Right cardiac atrium (tissue), 5 donors: Measurements from ENCODE around the gene GLIS1. TPM values are rescaled to one million over a fixed set of nuclear protein-coding genes. Genes with fewer than 3 reads are reported as not detected.

Source experiments
- ATAC-seq, 2 donors: fragments of 200-7000 bp; cut with Tn5 transposase; one replicate each; pipeline versions ENCODE4 v1.8.0 to v1.9.1; 2020; ENCODE audit warnings: moderate library complexity in 2 of 2, mild to moderate bottlenecking in 1 of 2
- DNase-seq, 3 donors: peaks; one replicate each; pipeline ENCODE4 v3.0.0-alpha.2; 2020
- H3K27ac ChIP-seq: one replicate; pipeline ENCODE4 v1.5.1; 2013; ENCODE audit warnings: mild to moderate bottlenecking, low read length, control low read depth, moderate library complexity
- H3K27me3 ChIP-seq: one replicate; pipeline ENCODE4 v1.6.1; 2013; ENCODE audit not compliant: control insufficient read depth, insufficient read depth
- H3K4me1 ChIP-seq: one replicate; pipeline ENCODE4 v1.6.1; 2013; ENCODE audit warnings: low read length; ENCODE audit not compliant: control insufficient read depth, insufficient read depth
- H3K4me3 ChIP-seq: one replicate; pipeline ENCODE4 v1.5.1; 2013; ENCODE audit warnings: low read length, control low read depth
- H3K9me3 ChIP-seq: one replicate; pipeline ENCODE4 v1.6.1; 2013; ENCODE audit warnings: low read length; ENCODE audit not compliant: control insufficient read depth
- WGBS: extraction: QIAGEN DNeasy Blood & Tissue Kit; methylation state at CpG from one replicate; pipeline ENCODE4 v1.1.7; 2013; 5-methylcytosine and 5-hydroxymethylcytosine counted together
- intact Hi-C, 4 donors: fragments of 100-400 bp; cut with DNase I; formaldehyde crosslinking; loops; one replicate each; pipeline versions ENCODE4 v1.11.0 to v1.14.0; 2022 to 2023
- polyA plus RNA-seq: library from polyadenylated mRNA; stranded (reverse); fragments of 200-250 nt; gene quantifications from one replicate; pipeline ENCODE4 v1.2.3, GENCODE V29; 2013
- total RNA-seq, 4 donors: library from RNA; stranded (reverse); fragmentation: NEBNext Ultra II Directional; extraction: Animal tissue kit (Norgen Biotek cat#: 25700); gene quantifications; one replicate each; pipeline ENCODE4 v1.2.1, GENCODE V29; 2021
- donor health status: healthy with polysubstance abuse.
- donor health status: DM: no; HTN: yes; CAD: no.
- donor health status: DM: no; HTN: no; CAD: no.
- donor health status: DM: no; HTN: yes; CAD: no; lungs with severe emphysema.
- donor health status: DM: yes; HTN: yes; CAD: no.

GLIS1 gene
- total and polyA plus RNA-seq, 5 donors, result 0.14 to 0.37 (median 0.35) TPM

GRCh38 chr1:53619367-53620060, 119.5 kb downstream of the GLIS1 start:
- H3K9me3 ChIP-seq, result no peaks in the 10 kb centered on the region
- ATAC-seq, result no peak
- H3K27ac ChIP-seq, result no peak overlapping the region
- intact Hi-C loops, result no loop called here
- WGBS, result 94% methylated on average over 7 of the region's 7 CpGs
- H3K4me1 ChIP-seq, result no peaks in the 10 kb centered on the region
- no peaks in the 10 kb centered on the region for H3K27me3 ChIP-seq
- no peak overlapping the region for H3K4me3 ChIP-seq
- peak in 1 of 3 donors; percentile 19 for DNase-seq

GRCh38 chr1:53618500-53619366, 120.2 kb downstream of the GLIS1 start:
- intact Hi-C loops, result no loop called here
- Histone ChIP-seq H3K27me3 (no peaks in the 10 kb centered on the region), H3K4me3 (no peak overlapping the region), H3K4me1 (no peaks in the 10 kb centered on the region), H3K9me3 (no peaks in the 10 kb centered on the region), H3K27ac (no peak overlapping the region)
- 65% methylated on average over 4 of the region's 4 CpGs for WGBS
- DNase-seq (peak in 1 of 3 donors; percentile 37), ATAC-seq (no peak)

GRCh38 chr1:53617851-53618499, 121.0 kb downstream of the GLIS1 start:
- no peak for ATAC-seq
- Histone ChIP-seq H3K9me3 (no peaks in the 10 kb centered on the region), H3K27me3 (no peaks in the 10 kb centered on the region), H3K4me1 (no peaks in the 10 kb centered on the region), H3K4me3 (no peak overlapping the region), H3K27ac (no peak overlapping the region)
- intact Hi-C loops, result no loop called here
- peak in 1 of 3 donors; percentile 10 for DNase-seq
- 92% methylated on average over 4 of the region's 4 CpGs for WGBS

GRCh38 chr1:53617382-53617781, 121.6 kb downstream of the GLIS1 start:
- Histone ChIP-seq H3K4me1 (no peaks in the 10 kb centered on the region), H3K27ac (no peak overlapping the region), H3K27me3 (no peaks in the 10 kb centered on the region), H3K9me3 (no peaks in the 10 kb centered on the region), H3K4me3 (no peak overlapping the region)
- intact Hi-C loops, result no loop called here
- no peak for ATAC-seq
- peak in 1 of 3 donors; percentile 4 for DNase-seq
- WGBS, result 92% methylated on average over 7 of the region's 7 CpGs

GRCh38 chr1:53616927-53617326, 122.0 kb downstream of the GLIS1 start:
- 88% methylated on average over 2 of the region's 2 CpGs for WGBS
- intact Hi-C loops, result no loop called here
- Histone ChIP-seq H3K9me3 (no peaks in the 10 kb centered on the region), H3K27ac (no peak overlapping the region), H3K27me3 (no peaks in the 10 kb centered on the region), H3K4me3 (no peak overlapping the region), H3K4me1 (no peaks in the 10 kb centered on the region)
- DNase-seq, result peak in 1 of 3 donors; percentile 40
- ATAC-seq, result no peak

GRCh38 chr1:53616511-53616910, 122.5 kb downstream of the GLIS1 start:
- ATAC-seq (no peak), DNase-seq (peak in 1 of 3 donors; percentile 6)
- Histone ChIP-seq H3K27me3 (no peaks in the 10 kb centered on the region), H3K27ac (no peak overlapping the region), H3K4me3 (no peak overlapping the region), H3K4me1 (no peaks in the 10 kb centered on the region), H3K9me3 (no peaks in the 10 kb centered on the region)
- intact Hi-C loops, result no loop called here
- WGBS, result 90% methylated on average over 5 of the region's 5 CpGs

GRCh38 chr1:53615101-53615500, 123.9 kb downstream of the GLIS1 start:
- no peak overlapping the region for H3K4me3 ChIP-seq
- H3K27me3 ChIP-seq, result no peaks in the 10 kb centered on the region
- 68% methylated on average over 4 of the region's 4 CpGs for WGBS
- no peaks in the 10 kb centered on the region for H3K4me1 ChIP-seq
- no peaks in the 10 kb centered on the region for H3K9me3 ChIP-seq
- peak in 1 of 3 donors; percentile 10 for DNase-seq
- intact Hi-C loops, result no loop called here
- no peak overlapping the region for H3K27ac ChIP-seq
- no peak for ATAC-seq

- Histone ChIP-seq H3K4me3 (no peak overlapping the region), H3K27me3 (no peaks in the 10 kb centered on the region), H3K27ac (no peak overlapping the region), H3K9me3 (no peaks in the 10 kb centered on the region), H3K4me1 (no peaks in the 10 kb centered on the region)
- WGBS, result 68% methylated on average over 12 of the region's 12 CpGs
- intact Hi-C loops, result no loop called here
- no peak for ATAC-seq
- peak in 1 of 3 donors; percentile 40 for DNase-seq
These were observed 124.5 kb downstream of the GLIS1 start for GRCh38 chr1:53614231-53615021.

- Histone ChIP-seq H3K4me3 (no peak overlapping the region), H3K9me3 (no peaks in the 10 kb centered on the region), H3K27me3 (no peaks in the 10 kb centered on the region), H3K4me1 (no peaks in the 10 kb centered on the region), H3K27ac (no peak overlapping the region)
- DNase-seq (no peak), ATAC-seq (no peak)
- intact Hi-C loops, result no loop called here
These were observed 130.3 kb downstream of the GLIS1 start for GRCh38 chr1:53608676-53609075.

GRCh38 chr1:53608071-53608470, 130.9 kb downstream of the GLIS1 start:
- ATAC-seq (no peak), DNase-seq (no peak)
- WGBS, result 88% methylated on average over 2 of the region's 2 CpGs
- no peaks in the 10 kb centered on the region for H3K27me3 ChIP-seq
- H3K27ac ChIP-seq, result no peak overlapping the region
- intact Hi-C loops, result no loop called here
- H3K4me1 ChIP-seq, result no peaks in the 10 kb centered on the region
- no peak overlapping the region for H3K4me3 ChIP-seq
- no peaks in the 10 kb centered on the region for H3K9me3 ChIP-seq
